BLaER1 (cell line): ENCODE data around the gene PCK1.

ENCODE experiments used
- H3K27ac ChIP-seq: shearing (Covaris generic); formaldehyde crosslinking; 2 replicates; pipeline ENCODE4 v1.8.1; 2022
- H3K27me3 ChIP-seq: shearing (Covaris generic); formaldehyde crosslinking; 2 replicates; pipeline ENCODE4 v1.8.1; 2022
- H3K36me3 ChIP-seq: shearing (Covaris generic); formaldehyde crosslinking; 2 replicates; pipeline ENCODE4 v1.8.1; 2022
- H3K4me1 ChIP-seq: shearing (Covaris generic); formaldehyde crosslinking; 2 replicates; pipeline ENCODE4 v1.8.1; 2022
- H3K4me2 ChIP-seq: shearing (Covaris generic); formaldehyde crosslinking; 2 replicates; pipeline ENCODE4 v1.8.1; 2022
- H3K4me3 ChIP-seq: shearing (Covaris generic); formaldehyde crosslinking; 2 replicates; pipeline ENCODE4 v1.8.1; 2022
- H3K9ac ChIP-seq: shearing (Covaris generic); formaldehyde crosslinking; 2 replicates; pipeline ENCODE4 v1.8.1; 2022
- H3K9me3 ChIP-seq: shearing (Covaris generic); formaldehyde crosslinking; 2 replicates; pipeline ENCODE4 v1.8.1; 2022
- H4K20me1 ChIP-seq: shearing (Covaris generic); formaldehyde crosslinking; 2 replicates; pipeline ENCODE4 v1.8.1; 2022
- Cebpa-rat ChIP-seq: shearing (Covaris generic); IDR thresholded peaks from 2 replicates; pipeline ENCODE4 v1.8.1; 2022

PCK1 gene

DNA sequence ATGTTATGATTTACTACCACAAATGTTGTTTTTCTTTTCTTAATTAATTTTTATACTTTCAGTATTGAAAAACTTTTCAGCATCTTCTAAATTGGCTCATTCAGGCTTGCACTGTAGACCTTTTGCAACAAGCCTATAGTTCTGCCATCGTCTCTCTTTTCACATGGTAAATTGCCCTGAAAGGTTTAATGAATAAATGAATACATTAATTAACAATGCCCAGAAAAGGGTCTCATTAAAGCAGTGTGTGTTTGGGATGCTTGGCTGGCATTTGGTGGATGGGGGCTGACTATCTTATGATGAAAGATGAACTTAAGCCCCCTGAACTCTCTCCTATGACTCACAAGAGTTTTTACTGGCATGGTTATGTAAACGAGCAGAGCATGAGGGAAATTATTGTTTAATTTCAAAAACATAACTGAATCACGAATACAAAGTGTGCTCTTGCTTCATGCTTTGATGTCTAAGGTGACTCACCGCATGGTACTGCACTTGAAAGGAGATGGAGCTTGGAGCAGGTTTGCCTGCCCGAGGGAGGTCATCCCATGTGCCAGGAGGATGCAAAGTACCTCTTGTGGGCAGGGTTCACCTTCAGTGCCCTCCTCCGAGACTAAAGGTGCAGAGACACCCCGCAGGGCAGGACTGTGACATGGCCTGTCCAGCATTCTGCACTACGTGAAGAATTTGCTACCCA lies 13.8 kb upstream of the PCK1 start:
- Histone ChIP-seq H3K9me3 (no peaks in the 10 kb centered on the region), H3K9ac (no peak overlapping the region), H3K4me3 (no peak overlapping the region), H3K4me1 (no peaks in the 10 kb centered on the region), H3K4me2 (no peak overlapping the region), H3K36me3 (no peaks in the 10 kb centered on the region), H3K27me3 (no peaks in the 10 kb centered on the region), H3K27ac (no peak overlapping the region), H4K20me1 (no peaks in the 10 kb centered on the region)
- no peak for TF ChIP-seq Cebpa-rat

DNA sequence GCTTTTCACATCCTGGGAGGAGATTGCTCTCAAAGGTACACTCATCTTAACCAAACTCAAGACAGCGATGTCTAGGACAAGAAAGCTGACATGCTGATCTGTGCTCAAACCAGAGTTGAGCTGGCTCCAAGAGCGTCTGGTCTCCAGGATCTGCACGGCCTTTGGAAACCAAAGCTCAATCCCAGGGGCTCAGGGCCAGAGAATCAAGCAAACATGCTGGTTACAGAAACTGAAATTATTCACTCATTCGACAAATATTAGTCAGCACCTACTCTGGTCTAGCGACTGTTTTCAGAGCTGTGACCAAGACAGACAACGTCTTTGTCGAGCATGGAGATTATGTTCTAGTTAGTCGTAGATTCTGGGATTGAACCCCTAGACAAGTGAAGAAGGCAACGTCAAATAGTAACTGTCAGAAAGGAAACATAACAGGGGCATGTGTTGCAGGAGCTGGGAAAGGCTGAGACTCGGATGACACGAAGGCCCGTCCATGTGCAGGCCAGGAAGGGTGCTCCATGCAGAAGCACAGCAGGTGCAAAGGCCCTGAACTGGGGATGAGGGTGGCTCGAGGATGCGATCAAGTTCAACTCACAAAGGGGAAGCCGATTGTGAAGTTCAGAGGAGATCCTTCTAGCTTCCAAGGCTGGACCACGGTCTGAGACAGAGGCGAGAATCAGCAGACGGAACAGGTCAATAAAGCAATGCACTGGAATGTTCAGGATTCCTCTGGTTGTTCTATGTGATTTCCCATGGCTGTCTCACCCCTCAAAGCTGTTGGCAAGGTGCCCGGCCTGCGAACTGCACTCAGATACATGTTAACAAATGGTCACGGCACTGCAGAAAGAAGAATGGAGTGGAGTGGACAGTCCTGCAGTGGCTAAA lies 12.5 kb upstream of the PCK1 start:
- Histone ChIP-seq H4K20me1 (no peaks in the 10 kb centered on the region), H3K27me3 (no peaks in the 10 kb centered on the region), H3K9me3 (no peaks in the 10 kb centered on the region), H3K36me3 (no peaks in the 10 kb centered on the region), H3K4me3 (no peak overlapping the region), H3K9ac (no peak overlapping the region), H3K4me1 (no peaks in the 10 kb centered on the region), H3K27ac (no peak overlapping the region), H3K4me2 (no peak overlapping the region)
- TF ChIP-seq Cebpa-rat = no peak

DNA sequence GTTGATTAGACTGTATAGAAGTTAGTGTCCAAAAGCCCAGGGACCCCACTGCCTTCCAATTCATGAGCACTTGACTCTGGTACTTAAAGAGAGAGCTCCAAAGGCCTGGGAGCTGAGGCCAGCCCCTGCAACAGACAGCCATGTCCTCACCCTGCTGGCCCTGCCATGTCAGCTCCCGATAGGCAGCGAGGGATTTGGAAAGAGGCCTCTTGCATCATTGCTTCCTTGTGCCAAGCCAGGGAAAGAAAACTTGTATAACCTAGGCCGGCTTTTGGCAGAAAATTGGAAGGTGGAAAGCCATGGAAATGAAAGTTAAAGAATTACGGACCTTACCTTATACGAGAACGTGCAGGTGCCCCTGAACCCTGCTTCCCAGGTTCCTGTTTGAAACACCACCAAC lies 8.4 kb upstream of the PCK1 start:
- H3K4me1 ChIP-seq = no peaks in the 10 kb centered on the region
- no peaks in the 10 kb centered on the region for H3K27me3 ChIP-seq
- H3K36me3 ChIP-seq = no peaks in the 10 kb centered on the region
- H3K27ac ChIP-seq = no peak overlapping the region
- H3K9ac ChIP-seq = no peak overlapping the region
- H3K4me2 ChIP-seq = no peak overlapping the region
- no peaks in the 10 kb centered on the region for H3K9me3 ChIP-seq
- no peak for TF ChIP-seq Cebpa-rat
- H4K20me1 ChIP-seq = no peaks in the 10 kb centered on the region
- H3K4me3 ChIP-seq = no peak overlapping the region

DNA sequence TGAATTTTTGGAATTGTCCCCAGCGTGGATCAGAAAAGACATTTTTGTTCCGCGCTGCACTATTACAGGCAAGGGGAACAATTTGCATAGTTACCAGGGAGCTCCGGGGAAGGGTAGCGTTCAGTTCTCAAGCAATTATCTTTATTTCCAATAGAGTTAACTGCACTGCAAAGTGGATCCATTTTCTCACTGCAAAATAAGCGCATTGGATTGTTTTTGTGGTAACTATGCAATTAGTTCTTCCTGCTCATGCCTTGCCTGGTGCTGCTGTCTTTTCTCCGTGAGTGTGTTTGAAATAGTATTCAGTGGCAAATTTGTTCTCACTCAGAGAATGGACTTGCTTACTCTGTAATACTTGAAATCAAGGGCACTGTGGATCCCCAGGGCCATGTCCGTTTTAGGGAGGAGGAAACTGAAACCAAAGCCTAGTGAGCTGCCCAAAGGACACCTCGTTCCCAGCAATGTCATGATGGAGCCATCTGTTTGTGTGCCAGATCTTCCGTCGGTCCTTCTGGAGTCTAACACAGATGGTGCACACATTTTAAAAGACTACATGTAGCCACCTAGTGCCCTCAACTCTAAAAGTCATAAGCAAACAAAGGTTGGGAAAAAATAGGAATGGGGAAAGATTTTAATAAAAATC lies 7.4 kb upstream of the PCK1 start:
- no peak overlapping the region for H3K9ac ChIP-seq
- H3K4me2 ChIP-seq = no peak overlapping the region
- no peaks in the 10 kb centered on the region for H3K9me3 ChIP-seq
- TF ChIP-seq Cebpa-rat = no peak
- H4K20me1 ChIP-seq = no peaks in the 10 kb centered on the region
- H3K27me3 ChIP-seq = no peaks in the 10 kb centered on the region
- no peaks in the 10 kb centered on the region for H3K36me3 ChIP-seq
- H3K4me1 ChIP-seq = peaks cover 4% of the 10 kb centered on the region
- no peak overlapping the region for H3K4me3 ChIP-seq
- H3K27ac ChIP-seq = no peak overlapping the region

DNA sequence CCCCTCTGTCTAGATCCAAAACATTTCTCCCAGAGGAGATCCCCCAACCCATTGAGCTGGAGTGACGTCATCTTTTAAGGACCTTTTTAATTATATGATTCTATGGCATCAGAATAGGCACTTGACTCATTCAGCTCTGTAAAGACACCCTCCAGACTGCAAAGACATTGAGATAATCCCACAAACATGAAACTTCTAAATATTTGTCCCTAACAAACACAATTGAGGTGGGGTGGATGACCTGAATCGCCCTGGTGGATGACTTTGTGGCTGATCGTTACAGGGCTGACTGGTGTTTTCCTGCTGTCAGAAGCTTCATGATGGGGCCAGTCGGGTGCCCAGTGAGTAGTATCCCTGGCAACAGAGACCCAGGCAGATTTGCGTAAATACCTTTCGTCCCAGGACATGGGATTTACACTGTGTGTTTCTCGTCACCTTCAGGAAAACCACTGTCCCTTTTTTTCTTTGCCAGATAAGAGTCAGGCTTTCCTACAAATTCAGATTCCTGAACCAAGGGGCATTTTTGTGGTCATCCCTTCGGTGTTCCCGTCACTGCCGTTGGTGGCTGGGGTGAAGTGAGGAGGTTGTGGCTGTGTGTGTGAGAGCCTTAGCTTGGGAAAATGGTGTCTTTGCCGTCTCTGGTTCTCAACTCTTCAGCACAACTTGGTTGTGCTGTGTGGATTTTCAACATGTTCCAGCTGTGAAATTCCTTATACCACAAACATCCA lies 5.3 kb upstream of the PCK1 start:
- H3K9me3 ChIP-seq = no peaks in the 10 kb centered on the region
- TF ChIP-seq Cebpa-rat = no peak
- no peak overlapping the region for H3K27ac ChIP-seq

DNA sequence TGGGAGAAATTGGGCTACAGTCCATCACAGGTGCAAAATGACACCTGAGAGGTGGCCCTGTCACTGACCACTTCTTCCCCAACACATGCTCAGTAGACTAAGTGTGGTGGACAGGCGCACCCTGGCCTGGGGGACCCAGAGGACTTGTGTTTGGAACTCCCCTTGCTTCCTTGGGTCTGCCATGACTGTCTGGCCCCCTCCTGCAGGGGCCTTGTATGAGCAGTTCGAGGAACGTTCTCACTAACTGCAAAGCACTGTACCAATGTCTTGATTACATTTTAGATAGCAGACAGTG lies 4.0 kb upstream of the PCK1 start:
- Histone ChIP-seq H3K36me3 (no peaks in the 10 kb centered on the region), H3K4me2 (no peak overlapping the region), H3K4me3 (no peak overlapping the region), H3K27me3 (no peaks in the 10 kb centered on the region), H4K20me1 (no peaks in the 10 kb centered on the region), H3K27ac (no peak overlapping the region), H3K9ac (no peak overlapping the region), H3K4me1 (peaks cover 35% of the 10 kb centered on the region), H3K9me3 (no peaks in the 10 kb centered on the region)
- TF ChIP-seq Cebpa-rat = no peak

More for the DNA sequence above, 5.3 kb upstream of the PCK1 start:
- H4K20me1 ChIP-seq = no peaks in the 10 kb centered on the region
- H3K4me2 ChIP-seq = no peak overlapping the region
- H3K9ac ChIP-seq = no peak overlapping the region
- H3K4me1 ChIP-seq = peaks cover 25% of the 10 kb centered on the region
- H3K27me3 ChIP-seq = no peaks in the 10 kb centered on the region
- no peak overlapping the region for H3K4me3 ChIP-seq
- H3K36me3 ChIP-seq = no peaks in the 10 kb centered on the region

DNA sequence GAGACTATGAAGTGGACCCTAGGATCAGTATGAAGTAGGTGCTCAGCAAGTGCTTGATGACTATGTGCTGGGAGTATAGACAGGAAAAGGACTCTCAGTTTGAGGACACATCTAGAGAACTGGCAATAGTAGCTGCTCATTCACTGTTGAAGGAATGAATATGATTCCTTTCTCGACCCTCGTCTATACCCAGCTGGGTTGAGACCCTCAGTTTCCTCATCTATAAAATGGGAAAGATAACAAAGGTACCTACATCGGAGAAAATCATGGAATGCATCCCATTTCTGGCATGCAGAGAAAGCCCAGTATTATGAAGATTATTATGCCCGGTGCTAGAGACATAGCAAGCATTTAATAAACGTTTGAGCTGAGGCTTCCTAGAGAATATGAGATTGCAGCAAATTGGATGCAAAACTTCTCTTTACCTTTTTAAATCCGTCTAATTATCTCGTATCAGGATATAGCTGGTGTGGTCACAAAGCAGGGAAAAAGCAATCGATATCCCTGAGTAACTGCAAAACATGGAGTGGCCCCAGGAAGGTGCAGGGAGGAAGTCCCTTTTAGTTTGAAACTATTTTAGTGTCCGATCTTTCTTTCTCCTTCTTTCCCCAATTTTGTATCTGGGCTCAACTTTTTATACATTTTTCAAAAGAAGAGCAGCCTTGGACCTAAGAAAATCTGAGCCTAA lies 2.8 kb upstream of the PCK1 start:
- peak overlapping the region; percentile 54 for H3K4me2 ChIP-seq
- TF ChIP-seq Cebpa-rat = no peak

DNA sequence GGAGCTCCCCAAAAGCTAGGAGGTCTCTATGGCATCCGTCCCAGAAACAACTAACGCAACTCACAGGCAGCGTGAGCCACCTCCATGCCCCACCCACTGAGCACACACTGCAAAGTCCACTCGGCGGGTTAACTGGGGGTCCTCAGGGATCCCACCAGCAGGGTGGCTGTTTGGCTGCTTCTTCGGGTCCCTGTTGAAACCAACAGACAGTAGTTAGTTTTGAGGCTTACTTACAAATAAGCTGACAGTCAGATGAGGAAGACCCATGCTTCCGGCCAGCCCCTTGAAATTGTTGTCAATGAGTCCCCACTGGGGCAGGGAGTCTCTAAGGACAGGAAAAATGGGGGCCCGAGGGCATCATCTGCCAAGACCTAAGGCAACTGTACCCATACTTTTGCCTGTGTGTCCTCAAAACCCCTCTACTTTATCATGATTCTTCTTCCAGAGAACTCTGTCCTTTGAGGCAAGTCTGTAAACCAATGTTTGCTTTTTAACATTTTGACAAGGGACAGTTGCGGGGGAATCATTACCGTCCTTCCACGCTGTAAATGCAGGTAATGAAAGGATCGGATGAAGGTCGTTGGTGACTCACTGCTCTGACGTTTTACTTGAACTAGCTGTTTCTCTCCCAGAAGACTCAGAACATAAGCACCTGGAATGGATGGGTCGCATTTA lies 2.2 kb upstream of the PCK1 start:
- peaks cover 36% of the 10 kb centered on the region for H3K4me1 ChIP-seq
- no peaks in the 10 kb centered on the region for H3K27me3 ChIP-seq
- no peak overlapping the region for H3K27ac ChIP-seq
- no peaks in the 10 kb centered on the region for H3K36me3 ChIP-seq
- H3K4me3 ChIP-seq = no peak overlapping the region
- TF ChIP-seq Cebpa-rat = no peak
- no peak overlapping the region for H3K9ac ChIP-seq
- H3K4me2 ChIP-seq = peak overlapping the region; percentile 54
- no peaks in the 10 kb centered on the region for H4K20me1 ChIP-seq
- H3K9me3 ChIP-seq = no peaks in the 10 kb centered on the region

More for the DNA sequence above, 2.8 kb upstream of the PCK1 start:
- H3K36me3 ChIP-seq = no peaks in the 10 kb centered on the region
- H3K9me3 ChIP-seq = no peaks in the 10 kb centered on the region
- H3K9ac ChIP-seq = no peak overlapping the region
- H3K4me3 ChIP-seq = no peak overlapping the region
- no peak overlapping the region for H3K27ac ChIP-seq
- no peaks in the 10 kb centered on the region for H3K27me3 ChIP-seq
- H4K20me1 ChIP-seq = no peaks in the 10 kb centered on the region
- H3K4me1 ChIP-seq = peaks cover 36% of the 10 kb centered on the region

DNA sequence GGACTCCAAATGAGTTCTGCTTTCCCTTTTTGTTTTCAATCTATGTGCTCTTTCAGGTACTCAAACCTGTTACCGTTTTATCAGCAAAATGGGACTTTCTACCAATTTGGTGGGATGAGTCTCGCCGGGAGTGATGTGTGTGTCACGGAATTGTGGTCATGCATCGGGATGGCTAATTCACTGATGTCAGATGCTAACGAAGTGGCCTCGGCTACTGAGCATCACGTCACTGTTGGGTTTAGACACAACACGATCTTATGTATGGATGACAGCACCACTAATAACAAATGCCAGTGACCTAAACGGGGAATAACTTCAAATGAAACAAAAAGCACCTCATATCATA lies 1.6 kb upstream of the PCK1 start:
- Histone ChIP-seq H3K27me3 (no peaks in the 10 kb centered on the region), H3K4me1 (peaks cover 36% of the 10 kb centered on the region), H3K4me2 (peak overlapping the region; percentile 54), H4K20me1 (no peaks in the 10 kb centered on the region), H3K9me3 (no peaks in the 10 kb centered on the region), H3K36me3 (no peaks in the 10 kb centered on the region), H3K4me3 (no peak overlapping the region), H3K9ac (no peak overlapping the region), H3K27ac (no peak overlapping the region)
- no peak for TF ChIP-seq Cebpa-rat
